MM.1S (cell line): ENCODE data around the gene STAT3.

Experiments
- DNase-seq: peaks from one replicate; pipeline ENCODE4 v3.0.0-alpha.2; 2015
- H2AFZ ChIP-seq: fragments of 300-600 bp; sonication (generic); 2 replicates; pipeline ENCODE4 v1.6.0; 2016; ENCODE audit warnings: antibody characterized with exemption, low read length
- H3F3A ChIP-seq: fragments of 300-600 bp; sonication (generic); 2 replicates; pipeline ENCODE4 v1.6.1; 2016; ENCODE audit warnings: mild to moderate bottlenecking, antibody characterized with exemption, low read length, moderate library complexity, mixed read lengths; ENCODE audit not compliant: insufficient read depth
- H3K27ac ChIP-seq: fragments of 300-600 bp; sonication (generic); 2 replicates; pipeline ENCODE4 v1.5.1; 2016; ENCODE audit warnings: mild to moderate bottlenecking, low read length
- H3K27me3 ChIP-seq: fragments of 300-600 bp; sonication (generic); replicated peaks from 2 replicates; pipeline ENCODE4 v1.6.0; 2016; ENCODE audit warnings: low read length; ENCODE audit not compliant: insufficient read depth
- H3K36me3 ChIP-seq: fragments of 300-600 bp; sonication (generic); replicated peaks from 2 replicates; pipeline ENCODE4 v1.6.1; 2016; ENCODE audit warnings: mild to moderate bottlenecking, low read length, mixed read lengths; ENCODE audit not compliant: insufficient read depth
- H3K4me1 ChIP-seq: fragments of 300-600 bp; sonication (generic); 2 replicates; pipeline ENCODE4 v1.6.1; 2016; ENCODE audit warnings: low read length, mixed read lengths
- H3K4me2 ChIP-seq: fragments of 300-600 bp; sonication (generic); 2 replicates; pipeline ENCODE4 v1.6.0; 2016; ENCODE audit warnings: low read depth, low read length
- H3K4me3 ChIP-seq: fragments of 300-600 bp; sonication (generic); 2 replicates; pipeline ENCODE4 v1.5.1; 2016; ENCODE audit warnings: low read length, mixed read lengths
- H3K79me2 ChIP-seq: fragments of 300-600 bp; sonication (generic); 2 replicates; pipeline ENCODE4 v1.6.1; 2016; ENCODE audit warnings: mixed run types, low read length, mixed read lengths
- H3K9ac ChIP-seq: fragments of 300-600 bp; sonication (generic); 2 replicates; pipeline ENCODE4 v1.6.1; 2016; ENCODE audit warnings: low read length, mixed read lengths
- H3K9me2 ChIP-seq: fragments of 300-600 bp; sonication (generic); replicated peaks from 2 replicates; pipeline ENCODE4 v1.6.1; 2016; ENCODE audit warnings: mild to moderate bottlenecking, low read length, mixed read lengths; ENCODE audit not compliant: insufficient read depth
- H3K9me3 ChIP-seq: fragments of 300-600 bp; sonication (generic); replicated peaks from 2 replicates; pipeline ENCODE4 v1.6.1; 2016; ENCODE audit warnings: mild to moderate bottlenecking, low read length, mixed read lengths; ENCODE audit not compliant: insufficient read depth
- H4K20me1 ChIP-seq: fragments of 300-600 bp; sonication (generic); 2 replicates; pipeline ENCODE4 v1.6.1; 2016; ENCODE audit warnings: mild to moderate bottlenecking, low read length, moderate library complexity, mixed read lengths; ENCODE audit not compliant: insufficient read depth
- EZH2 ChIP-seq: fragments of 300-600 bp; sonication (generic); optimal IDR thresholded peaks from 2 replicates; pipeline ENCODE3; 2017; ENCODE audit warnings: low read depth, mild to moderate bottlenecking, antibody characterized with exemption, low read length, mixed read lengths
- EZH2phosphoT487 ChIP-seq: fragments of 300-600 bp; sonication (generic); IDR thresholded peaks from 2 replicates; pipeline ENCODE4 v1.6.1; 2018; ENCODE audit warnings: antibody characterized with exemption, low read length
- TF ChIP-seq, protein P1 (sequence below): fragments of 300-600 bp; sonication (generic); IDR thresholded peaks from 2 replicates; pipeline ENCODE4 v1.5.1; 2016; ENCODE audit warnings: antibody characterized with exemption, low read length, mixed read lengths

STAT3 gene

DNA sequence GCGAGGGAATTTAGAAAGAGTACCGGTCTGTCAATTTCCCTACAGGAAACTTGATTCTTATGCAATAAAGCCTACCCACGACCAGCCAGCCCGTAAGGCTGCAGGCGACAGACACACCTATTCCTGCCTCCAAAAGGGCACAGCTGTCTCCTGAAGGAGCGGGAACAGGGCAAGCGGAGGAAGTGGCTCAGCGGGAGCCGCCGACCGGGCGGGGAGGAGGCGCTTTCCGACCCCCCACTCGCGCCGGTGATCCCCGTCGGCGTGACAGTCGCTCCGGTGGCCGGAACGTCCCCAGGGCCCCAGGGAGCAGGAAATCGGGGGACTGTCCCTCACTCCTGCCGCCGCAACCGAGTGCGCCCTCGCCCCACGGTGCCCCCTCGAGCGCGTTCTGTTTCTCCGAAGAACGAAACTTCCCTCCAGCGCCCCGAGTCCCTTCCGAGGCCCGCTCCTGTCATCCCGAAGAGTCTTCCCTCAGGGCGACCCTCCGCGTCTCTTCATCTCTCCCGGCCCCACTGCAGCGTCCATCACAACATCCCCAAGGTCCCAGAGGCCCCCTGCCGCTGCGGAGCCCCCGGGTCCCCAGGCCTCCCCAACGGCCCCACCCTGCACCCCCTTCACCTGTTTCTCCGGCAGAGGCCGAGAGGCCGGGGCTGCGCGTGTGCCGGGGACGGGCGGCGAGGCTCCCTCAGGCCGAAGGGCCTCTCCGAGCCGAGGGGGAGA is 421 bp downstream of the STAT3 start:
- Histone ChIP-seq H3F3A (no peaks in the 10 kb centered on the region), H3K79me2 (peaks cover 33% of the 10 kb centered on the region), H3K9ac (peak overlapping the region; percentile 81), H3K9me3 (no peaks in the 10 kb centered on the region), H3K4me2 (peak overlapping the region; percentile 87), H3K4me3 (peak overlapping the region; percentile 85), H3K9me2 (no peaks in the 10 kb centered on the region), H3K27ac (peak overlapping the region; percentile 43; the same call in 1 of the 2 replicates), H3K27me3 (no peaks in the 10 kb centered on the region), H3K4me1 (peaks cover 10% of the 10 kb centered on the region), H3K36me3 (no peaks in the 10 kb centered on the region), H2AFZ (peak overlapping the region; percentile 85), H4K20me1 (no peaks in the 10 kb centered on the region)
- TF ChIP-seq EZH2phosphoT487 (no peak), EZH2 (no peak)
- TF ChIP-seq, protein P1, sequence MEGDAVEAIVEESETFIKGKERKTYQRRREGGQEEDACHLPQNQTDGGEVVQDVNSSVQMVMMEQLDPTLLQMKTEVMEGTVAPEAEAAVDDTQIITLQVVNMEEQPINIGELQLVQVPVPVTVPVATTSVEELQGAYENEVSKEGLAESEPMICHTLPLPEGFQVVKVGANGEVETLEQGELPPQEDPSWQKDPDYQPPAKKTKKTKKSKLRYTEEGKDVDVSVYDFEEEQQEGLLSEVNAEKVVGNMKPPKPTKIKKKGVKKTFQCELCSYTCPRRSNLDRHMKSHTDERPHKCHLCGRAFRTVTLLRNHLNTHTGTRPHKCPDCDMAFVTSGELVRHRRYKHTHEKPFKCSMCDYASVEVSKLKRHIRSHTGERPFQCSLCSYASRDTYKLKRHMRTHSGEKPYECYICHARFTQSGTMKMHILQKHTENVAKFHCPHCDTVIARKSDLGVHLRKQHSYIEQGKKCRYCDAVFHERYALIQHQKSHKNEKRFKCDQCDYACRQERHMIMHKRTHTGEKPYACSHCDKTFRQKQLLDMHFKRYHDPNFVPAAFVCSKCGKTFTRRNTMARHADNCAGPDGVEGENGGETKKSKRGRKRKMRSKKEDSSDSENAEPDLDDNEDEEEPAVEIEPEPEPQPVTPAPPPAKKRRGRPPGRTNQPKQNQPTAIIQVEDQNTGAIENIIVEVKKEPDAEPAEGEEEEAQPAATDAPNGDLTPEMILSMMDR: no peak
- peak; percentile 18 for DNase-seq

DNA sequence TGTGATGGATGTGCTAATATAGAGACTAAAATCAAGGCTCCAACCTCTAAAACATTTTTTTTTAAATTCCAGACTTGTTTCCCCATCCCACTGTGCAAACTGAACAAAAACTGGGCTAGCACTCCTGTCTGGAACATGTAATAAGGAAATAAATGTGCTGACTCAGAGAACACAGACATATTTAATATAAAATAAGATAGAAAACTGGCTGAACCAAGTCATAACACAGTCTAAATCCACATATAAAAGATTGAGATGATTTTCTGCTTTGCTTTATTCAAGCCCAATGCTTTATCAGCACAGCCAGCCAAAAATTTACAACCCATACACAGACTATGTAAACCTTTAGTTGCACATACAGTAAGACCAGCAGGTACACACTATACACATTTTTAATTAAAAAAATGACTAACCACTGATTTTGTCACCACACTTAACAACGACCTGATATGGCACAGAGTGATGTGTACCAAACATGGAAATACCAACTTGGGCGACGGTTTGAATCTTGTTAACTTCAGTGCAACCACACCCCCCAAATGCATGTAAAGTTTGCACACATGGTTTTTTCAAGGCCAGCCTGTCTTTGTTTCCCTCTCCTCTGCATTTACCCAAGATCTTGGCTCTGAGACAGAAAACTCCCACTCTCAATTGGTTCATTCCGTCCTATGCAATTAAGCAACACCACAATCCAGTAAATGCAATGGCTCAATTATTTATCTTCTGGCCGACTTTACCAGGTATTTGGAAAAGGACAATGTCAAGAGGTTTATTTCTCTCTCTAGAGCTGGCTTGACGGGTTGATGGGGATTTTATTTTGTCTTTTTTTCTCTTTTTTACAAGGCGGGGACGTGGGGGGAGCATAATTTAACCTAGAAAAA is 1.2 kb downstream of the STAT3 start:
- Histone ChIP-seq H3K4me1 (peaks cover 10% of the 10 kb centered on the region), H3K9me2 (no peaks in the 10 kb centered on the region), H2AFZ (peak overlapping the region; percentile 85), H3K9me3 (no peaks in the 10 kb centered on the region), H3K36me3 (no peaks in the 10 kb centered on the region), H3K4me3 (peak overlapping the region; percentile 85), H3K79me2 (peaks cover 37% of the 10 kb centered on the region), H3K9ac (peak overlapping the region; percentile 81; the same call in 1 of the 2 replicates), H3K27me3 (no peaks in the 10 kb centered on the region), H4K20me1 (no peaks in the 10 kb centered on the region), H3K27ac (no peak overlapping the region), H3K4me2 (peak overlapping the region; percentile 87), H3F3A (no peaks in the 10 kb centered on the region)
- TF ChIP-seq EZH2phosphoT487 (no peak), EZH2 (no peak)
- TF ChIP-seq, protein P1: no peak
- no peak for DNase-seq

DNA sequence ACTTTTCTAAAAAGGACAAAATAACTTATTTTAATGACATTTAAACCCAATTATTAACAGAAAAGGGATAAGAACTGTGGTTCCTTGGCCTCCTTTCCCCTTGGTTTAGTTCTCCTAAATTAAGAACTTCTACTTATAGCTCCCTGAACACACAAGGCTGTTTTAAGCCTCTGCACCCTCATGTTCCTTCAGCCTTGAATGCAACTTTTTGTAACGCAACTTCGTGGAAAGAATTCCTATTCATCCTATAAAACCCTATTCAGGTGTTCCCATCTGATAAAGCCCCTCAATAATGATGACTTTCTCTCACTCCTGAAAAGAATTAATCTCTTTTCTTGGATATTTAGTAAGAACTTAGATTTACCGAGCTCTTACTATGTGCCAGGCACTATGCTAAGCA is 6.3 kb downstream of the STAT3 start:
- no peaks in the 10 kb centered on the region for H3K36me3 ChIP-seq
- no peaks in the 10 kb centered on the region for H3K9me3 ChIP-seq
- H4K20me1 ChIP-seq: no peaks in the 10 kb centered on the region
- no peak overlapping the region for H3K27ac ChIP-seq
- no peak overlapping the region for H3K4me3 ChIP-seq
- no peak overlapping the region for H2AFZ ChIP-seq
- no peaks in the 10 kb centered on the region for H3K27me3 ChIP-seq
- H3F3A ChIP-seq: no peaks in the 10 kb centered on the region
- DNase-seq: no peak
- H3K79me2 ChIP-seq: peaks cover 40% of the 10 kb centered on the region
- no peaks in the 10 kb centered on the region for H3K9me2 ChIP-seq
- H3K4me2 ChIP-seq: no peak overlapping the region
- peaks cover under 1% of the 10 kb centered on the region for H3K4me1 ChIP-seq
- H3K9ac ChIP-seq: no peak overlapping the region
- TF ChIP-seq EZH2phosphoT487 (no peak), EZH2 (no peak)
- TF ChIP-seq, protein P1: no peak
